ENCODE data around the gene DES.
A peak's percentile ranks its signal among the peaks of the same experiment; 100 is the strongest.
"Not testable (repeated sequence)": the region's sequence is repeated elsewhere in the genome, so short reads cannot be mapped to it uniquely, and the experiment has no call there.

DES gene

DNA sequence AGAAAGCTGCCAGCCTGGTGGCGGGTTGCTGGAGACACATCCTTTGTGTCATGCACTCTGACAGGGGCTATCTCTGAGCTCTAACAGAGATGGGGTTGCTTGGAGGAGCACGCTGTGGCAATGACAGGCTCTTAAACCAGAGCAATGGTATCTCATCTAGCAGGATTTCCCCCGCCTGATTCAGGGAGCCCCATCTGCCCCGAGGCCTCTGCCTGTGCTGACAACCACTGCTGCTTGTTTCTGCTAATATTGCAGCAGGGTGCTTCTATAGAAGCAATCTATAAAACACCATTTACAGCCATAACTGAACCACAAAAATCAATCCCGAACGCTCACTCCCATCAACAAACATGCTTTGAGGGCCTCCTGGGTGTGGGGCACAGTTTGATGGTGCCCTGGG is 17.6 kb upstream of the DES start:
- DNase-seq, result no peak

DNA sequence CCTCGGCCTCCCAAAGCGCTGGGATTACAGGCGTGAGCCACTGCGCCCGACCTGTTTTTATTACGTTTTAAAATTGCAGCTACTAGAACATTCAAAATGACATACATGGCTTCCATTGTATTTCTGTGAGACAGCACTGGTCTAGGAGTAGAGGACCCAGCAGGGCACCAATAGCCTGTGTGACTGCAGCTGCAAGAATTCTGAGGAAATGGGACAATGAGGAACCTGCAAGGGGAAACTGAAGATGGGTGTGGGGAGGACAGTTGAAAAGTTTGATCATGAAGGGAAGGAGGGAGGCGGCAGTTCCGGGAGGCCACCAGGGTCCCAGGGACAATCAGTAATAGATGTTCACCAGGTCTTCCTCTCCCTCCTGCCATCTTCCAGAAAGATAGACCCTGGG is 16.6 kb upstream of the DES start:
- DNase-seq, result no peak

DNA sequence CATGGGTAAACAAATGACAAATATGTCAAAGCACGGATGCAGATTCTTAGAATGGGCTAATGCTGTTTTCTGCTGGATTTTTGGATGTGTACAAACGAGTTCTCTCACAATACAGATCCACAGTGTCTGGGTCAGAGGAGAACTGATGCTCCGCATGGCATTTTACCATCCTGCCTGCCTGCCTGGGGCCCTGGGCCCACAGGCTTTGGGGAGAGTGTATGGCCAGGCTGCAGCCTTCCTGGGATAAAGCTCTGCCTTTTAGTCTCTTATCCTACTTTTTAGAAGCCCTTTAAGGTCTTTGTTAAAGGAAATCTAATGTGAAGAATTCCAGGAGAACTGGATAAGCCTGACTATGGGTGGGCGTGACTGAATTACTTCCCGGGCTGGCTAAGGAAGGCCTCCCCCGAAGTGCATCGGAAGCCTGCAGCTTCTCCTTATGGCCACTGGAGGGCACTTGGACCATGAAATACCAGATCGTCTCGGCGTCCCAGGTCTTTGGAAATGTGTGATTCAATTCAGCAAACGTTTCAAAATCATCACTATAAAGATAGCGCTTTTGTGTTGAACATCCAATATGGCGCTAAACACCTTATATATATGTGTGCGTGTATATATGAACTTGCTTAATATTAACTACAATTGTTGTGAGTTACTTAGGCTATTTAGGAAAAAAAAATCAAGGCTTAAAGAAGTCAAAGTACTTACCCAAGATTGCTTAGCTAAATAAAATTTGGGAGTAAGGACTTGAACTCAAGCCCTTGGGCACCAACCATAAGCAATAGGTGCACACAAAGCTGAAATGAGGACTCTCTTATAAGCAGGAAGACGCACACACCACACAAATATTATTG is 15.3 kb upstream of the DES start:
- peak; percentile 75 for DNase-seq

DNA sequence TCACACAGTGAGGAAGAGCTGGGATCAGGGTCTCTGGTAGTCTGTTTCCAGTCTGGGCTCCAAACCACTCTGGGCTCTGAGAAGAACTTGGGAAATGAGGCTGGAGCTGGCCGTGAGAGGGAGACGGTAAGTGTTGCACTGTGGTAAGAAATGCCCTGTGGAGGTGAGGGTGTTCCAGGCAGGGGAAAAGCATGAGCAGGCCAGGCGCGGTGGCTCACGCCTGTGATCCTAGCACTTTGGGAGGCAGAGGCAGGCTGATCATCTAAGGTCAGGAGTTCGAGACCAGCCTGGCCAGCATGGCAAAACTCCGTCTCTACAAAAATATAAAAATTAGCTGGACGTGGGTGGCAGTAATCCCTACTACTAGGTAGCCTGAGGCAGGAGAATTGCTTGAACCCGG is 14.3 kb upstream of the DES start:
- DNase-seq, result no peak

DNA sequence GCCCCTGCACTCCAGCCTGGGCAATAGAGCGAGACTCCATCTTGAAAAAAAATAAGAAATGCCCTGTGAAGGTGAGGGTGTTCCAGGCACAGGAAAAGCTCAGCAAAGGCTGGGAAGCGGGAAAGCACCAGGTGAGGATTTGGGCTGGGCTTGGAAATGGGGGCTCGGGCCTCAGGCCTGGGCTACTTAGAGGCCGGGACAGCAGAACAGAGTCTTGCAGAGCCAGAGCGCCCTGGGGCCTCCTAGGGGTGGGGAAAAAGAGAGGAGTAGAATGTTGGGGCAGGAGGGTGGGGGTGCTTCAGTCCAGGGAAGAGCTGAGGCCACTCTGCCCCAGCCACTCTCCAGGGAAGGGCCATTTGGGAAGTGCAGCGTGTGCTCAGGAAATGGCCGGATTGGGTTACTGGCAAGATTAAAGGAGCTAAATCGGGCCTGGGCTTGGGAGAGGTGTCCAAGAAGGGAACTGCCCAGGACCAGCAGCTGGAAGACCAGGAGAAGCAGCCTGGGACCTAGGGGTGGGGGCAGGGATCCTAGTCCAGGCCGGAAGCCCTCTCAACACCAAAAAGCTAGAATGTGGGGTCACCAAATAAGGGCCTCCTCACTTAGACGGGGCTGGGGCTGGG is 13.8 kb upstream of the DES start:
- no peak for DNase-seq

DNA sequence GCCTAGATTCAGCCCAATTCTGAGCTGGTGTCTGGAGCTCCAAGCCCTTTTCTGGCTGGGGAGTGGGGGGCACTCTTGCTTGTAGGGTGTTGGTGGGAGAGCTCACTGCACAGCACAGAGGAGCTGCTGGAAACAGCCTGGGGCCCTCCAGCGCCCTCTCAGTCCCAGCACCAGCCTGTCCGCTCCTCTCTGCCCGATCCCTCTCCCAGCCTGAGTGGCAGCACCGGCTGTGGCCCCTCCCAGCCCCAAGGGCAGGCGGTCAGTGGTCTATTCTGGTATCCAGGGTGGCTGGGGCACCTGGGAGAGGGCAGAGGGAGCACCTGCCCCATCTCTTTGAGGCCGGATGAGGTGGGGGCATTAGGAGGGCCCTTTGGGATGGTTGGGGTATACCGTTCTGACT is 13.2 kb upstream of the DES start:
- DNase-seq, result no peak

DNA sequence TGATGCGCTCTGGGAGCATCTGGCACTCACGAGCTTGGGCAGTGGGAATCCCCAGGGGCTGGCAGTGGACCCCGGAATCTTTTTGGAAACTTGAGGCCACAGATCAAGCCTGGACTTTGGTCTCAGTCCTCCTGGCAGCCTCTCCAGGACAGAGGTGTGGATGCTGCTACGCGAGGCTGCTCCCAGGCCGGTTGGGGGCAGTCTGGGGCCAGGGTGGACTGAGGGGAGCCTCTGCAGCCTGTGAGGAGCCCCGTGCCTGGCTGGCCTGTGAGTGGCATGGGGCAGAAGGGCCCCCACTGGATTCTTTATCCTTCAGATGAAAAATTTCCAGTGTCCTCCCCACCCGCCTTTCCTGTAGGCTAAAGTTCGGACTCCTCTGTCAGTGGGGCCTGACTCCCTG is 12.7 kb upstream of the DES start:
- no peak for DNase-seq

DNA sequence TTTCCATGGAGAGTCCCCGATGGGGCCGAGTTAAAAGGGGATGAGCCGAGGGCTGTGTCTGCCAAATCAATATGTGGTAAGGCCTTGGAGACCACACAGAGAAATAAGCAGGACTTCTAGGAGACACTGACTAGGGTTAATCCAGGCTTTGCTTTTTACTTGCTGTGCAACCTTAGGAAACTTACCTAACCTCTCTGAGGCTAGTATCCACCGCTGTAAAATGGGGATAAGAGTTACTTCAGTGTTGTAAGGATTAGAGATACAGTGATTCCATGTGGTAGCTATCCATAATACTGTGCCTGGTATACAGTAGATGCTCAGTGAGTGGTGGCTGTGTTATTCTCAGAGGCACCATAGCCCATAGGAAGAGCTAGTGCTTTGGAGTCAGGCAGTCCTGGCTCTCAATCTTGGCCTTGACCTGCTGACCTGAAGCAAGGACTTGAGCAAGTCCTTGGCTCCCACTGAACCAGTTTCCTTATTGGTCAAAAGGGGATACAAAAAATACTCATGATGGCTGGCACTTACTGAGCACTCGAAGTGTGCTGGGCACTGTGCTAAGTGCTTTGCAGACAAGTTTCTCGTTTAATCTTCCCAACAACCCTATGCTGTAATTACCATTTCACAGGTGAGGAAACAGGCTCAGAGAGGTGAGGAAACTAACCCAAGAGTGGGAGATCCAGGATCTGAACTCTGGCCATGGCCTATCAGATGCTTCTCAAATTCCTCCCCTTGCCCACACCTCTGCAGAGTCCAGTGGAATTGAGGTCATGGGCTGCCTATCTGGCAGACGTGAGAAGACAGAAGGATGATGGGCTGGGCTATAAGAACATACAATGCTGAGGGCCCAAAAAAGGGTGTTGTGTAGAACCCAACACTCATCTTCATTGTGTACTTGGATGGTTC is 12.0 kb upstream of the DES start:
- no peak for DNase-seq

DNA sequence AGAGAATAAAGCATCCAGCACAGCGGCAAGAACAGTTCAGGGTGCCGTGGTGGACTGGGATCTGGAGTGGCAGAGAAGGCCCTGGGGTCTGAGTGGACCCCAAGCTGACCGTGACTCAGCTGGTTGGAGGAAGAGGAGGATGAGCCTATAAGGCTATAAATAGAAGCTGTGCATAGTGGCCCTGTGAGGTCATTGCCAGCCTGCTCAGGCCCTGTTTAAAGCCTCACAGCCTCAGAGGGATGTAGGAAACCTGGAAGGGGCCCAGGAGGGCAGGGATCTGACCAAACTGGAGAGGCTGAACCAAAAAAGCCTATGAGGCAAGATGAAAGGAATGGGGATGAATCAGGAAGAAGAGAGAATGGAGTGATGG is 11.3 kb upstream of the DES start:
- no peak for DNase-seq

DNA sequence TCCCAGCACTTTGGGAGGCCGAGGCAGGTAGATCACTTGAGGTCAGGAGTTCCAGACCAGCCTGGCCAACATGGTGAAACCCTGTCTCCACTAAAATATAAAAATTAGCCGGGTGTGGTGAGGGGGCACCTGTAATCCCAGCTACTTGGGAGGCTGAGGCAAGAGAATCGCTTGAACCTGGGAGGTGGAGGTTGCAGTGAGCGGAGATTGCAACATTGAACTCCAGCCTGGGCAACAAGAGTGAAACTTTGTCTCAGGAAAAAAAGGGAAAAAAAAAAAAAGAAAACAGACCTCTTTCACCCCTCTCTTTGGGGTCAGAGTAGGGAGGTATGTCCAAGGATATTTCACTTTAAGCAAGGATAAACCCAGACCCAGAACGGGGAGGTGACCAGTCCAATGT is 10.8 kb upstream of the DES start:
- DNase-seq, result not testable (repeated sequence)

DNA sequence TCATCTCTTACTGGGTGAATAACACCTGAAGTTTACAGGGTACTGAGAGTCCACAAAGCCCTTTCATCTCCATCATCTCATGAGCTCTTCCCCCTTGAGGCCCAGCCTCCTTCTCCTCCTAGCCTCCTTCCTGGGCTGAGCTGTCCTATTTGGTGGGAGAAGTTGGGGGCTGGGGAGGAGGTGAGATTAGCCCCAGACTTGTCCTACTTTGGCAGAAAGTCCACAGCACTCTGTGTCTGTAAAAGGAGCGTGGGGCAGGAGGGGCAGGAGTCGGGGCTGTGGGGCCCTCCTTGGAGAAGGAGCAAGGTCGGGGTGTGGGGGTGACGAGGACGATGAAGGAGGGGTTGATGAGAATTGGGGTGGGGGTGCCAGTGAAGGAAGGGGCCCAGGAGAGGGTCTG is 10.0 kb upstream of the DES start:
- DNase-seq, result no peak

DNA sequence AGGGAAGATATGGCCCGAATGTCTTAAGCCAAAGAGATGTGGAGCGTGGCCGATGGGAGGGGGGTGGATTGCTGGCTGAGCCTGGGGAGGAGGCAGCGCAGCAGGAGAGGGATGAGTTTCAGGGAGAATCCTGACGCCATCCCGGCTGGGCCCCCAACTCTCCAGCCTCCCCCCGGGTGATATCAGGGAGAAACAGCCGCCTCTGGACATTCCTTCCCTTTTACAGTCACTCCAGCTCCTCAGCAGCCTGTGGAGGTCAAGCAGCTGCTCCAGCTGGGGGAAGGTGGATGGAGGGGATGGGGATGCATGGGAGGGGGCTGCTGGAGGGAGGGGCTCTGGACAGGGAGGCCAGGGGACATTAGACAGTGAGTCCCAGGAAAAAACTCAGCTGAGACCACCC is 9.5 kb upstream of the DES start:
- no peak for DNase-seq

DNA sequence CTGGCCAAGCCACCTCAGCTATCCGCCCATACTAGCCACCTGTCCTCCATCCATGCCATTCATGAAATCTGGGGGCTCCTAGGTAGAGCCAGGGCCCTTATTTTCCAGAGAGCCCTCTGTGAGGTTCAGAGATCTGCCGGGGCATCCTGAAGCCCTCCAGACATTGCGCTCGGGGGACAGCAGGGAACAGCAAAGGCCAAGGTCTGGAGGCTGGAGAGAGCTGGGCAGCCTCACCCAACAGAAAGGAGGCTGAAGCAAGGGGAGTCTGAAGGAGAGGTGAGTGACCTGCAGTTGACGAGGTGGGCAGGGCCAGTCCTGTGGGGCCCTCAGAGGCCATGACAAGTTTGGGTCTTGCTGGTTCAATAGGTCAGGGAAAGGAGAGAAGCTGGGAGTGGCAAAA is 8.6 kb upstream of the DES start:
- no peak for DNase-seq

DNA sequence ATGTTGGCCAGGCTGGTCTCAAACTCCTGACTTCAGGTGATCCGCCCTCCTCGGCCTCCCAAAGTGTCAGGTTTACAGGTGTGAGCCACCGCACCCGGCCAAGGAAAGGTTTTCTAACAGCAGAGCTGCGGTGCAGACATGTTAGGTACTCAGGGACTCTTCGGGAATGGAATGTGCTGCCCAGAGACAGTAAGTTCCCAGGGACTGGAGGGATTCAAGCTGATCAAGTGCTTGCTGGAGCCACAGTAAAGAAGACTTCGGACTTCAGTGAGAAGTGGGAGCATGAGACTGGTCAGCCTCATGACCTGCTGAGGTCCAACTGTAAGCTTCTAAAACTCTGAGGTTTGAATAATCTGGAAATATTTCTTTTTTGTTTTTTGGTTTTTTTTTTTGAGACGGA is 7.8 kb upstream of the DES start:
- no peak for DNase-seq

DNA sequence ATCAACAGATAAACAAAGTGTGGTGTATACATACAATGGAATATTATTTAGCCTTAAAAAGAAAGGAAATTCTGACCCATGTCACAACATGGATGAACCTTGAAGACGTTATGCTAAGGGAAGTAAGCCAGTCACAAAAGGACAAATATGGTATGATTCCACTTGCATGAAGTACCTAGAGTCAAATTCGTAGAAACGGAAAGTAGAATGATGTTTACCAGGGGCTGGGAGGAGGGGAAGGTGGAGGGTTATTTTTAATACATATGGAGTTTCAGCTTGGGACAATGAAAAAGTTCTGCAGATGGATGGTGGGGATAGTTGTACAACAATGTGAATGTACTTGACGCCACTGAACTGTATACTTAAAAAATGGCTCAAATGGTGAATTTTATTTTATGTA is 3.3 kb upstream of the DES start:
- no peak for DNase-seq

DNA sequence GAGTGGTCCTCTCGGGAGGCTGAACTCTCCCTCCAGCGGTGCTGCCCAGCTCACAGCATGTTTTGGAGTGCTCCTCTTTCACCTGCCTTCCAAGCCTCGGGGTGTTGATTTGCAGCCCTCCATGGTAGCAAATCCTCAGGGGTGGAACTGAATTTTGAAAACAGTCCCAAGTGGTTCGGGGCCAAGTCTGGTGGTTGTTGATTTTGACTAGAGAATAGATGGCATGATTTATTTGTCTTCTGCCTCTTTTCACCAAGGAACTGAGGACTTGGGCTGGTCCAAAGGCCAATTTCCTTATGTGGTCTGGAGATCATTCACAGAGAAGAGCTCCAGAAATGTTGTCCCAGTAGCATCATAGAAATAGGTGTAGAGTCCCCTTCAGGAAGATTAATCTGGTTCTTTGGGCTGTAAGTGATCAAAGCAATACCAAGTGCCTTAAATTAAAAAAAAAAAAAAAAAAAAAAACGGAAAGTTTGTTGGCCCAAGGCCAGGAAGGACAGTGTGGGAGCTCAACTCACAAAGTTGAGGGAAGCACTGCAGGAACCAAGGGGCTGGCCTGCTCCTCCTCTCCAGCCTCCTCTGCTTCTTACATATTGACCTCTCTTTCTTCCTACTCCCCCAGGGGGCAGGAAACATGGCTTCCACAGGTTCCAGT is 2.5 kb upstream of the DES start:
- no peak for DNase-seq

DNA sequence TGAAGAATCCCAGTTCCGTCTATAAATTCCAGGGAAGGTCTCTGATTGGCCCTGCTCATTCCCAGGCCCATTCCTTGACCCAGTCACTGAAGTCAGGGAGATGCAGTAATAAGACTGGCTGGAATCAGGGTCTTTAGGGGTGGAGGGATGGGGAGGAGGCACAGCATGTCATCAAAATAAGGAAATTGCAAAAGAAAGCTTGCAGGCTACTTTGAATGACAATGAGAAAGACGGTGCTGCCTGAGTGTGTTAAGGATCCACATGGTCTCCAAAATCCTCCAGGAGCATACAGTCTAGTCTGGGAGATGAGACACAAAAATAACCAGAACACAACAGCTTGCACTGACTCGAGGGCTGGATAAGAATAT is 2.0 kb upstream of the DES start:
- DNase-seq, result no peak

DNA sequence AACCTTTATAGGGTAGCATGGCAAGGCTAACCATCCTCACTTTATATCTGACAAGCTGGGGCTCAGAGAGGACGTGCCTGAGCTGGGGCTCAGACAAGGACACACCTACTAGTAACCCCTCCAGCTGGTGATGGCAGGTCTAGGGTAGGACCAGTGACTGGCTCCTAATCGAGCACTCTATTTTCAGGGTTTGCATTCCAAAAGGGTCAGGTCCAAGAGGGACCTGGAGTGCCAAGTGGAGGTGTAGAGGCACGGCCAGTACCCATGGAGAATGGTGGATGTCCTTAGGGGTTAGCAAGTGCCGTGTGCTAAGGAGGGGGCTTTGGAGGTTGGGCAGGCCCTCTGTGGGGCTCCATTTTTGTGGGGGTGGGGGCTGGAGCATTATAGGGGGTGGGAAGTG is 1.2 kb upstream of the DES start:
- DNase-seq, result no peak

DNA sequence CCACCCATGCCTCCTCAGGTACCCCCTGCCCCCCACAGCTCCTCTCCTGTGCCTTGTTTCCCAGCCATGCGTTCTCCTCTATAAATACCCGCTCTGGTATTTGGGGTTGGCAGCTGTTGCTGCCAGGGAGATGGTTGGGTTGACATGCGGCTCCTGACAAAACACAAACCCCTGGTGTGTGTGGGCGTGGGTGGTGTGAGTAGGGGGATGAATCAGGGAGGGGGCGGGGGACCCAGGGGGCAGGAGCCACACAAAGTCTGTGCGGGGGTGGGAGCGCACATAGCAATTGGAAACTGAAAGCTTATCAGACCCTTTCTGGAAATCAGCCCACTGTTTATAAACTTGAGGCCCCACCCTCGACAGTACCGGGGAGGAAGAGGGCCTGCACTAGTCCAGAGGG is 803 bp upstream of the DES start:
- no peak for DNase-seq

DNA sequence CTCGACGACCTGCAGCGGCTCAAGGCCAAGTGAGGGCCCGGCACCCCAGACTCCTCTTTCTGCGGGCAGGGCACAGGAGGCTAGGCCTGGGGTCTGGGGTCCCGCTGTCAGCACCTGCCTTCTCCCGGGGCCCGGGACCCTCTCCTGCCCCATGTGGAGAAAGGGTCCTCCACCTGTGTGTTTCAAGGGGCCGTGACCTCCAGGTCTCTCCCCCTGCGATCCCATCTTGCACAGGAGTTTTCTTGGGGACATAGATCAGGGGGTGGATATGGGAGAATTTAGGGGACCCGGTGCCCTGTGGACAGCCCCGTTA is 791 bp downstream of the DES start:
- no peak for DNase-seq

DNA sequence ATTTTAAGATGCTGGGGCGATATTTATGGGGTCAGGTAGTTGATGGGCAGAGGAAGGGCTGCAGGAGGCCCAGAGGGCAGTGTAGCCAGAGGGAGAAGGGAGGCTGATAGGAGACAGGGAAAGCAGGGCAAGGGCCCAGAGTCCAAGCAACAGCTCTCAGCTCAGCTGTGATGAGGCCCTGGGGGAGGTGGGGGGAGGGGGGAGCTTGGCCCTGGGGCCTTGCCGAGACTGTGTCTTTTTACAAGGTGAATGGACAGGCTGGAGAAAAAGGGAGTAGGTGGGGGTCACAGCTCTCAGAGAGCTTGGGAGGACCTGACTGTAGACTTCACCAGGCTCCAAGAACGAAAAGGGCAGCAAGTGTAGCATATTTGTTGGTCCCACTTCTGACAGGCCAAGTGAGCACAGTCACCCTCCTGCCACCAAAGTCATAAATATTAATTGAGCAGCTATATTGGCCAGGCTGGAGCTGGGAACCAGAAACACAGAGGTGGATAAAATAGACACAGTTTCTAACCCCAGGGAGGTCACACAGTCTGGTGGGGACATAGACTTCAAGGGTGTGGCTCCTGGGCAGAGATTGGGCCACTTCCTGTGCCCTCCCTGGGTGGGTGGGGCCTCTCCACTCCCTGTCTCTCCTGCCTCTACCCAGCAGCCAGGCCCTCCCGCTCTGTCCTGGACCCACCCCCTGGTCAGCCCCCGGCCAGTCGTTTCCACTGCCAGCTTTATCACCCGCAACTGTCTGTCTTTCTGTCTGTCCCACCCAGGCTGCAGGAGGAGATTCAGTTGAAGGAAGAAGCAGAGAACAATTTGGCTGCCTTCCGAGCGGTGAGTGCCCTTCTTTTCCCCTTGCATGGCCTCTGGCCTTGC is 1.4 kb downstream of the DES start:
- no peak for DNase-seq

DNA sequence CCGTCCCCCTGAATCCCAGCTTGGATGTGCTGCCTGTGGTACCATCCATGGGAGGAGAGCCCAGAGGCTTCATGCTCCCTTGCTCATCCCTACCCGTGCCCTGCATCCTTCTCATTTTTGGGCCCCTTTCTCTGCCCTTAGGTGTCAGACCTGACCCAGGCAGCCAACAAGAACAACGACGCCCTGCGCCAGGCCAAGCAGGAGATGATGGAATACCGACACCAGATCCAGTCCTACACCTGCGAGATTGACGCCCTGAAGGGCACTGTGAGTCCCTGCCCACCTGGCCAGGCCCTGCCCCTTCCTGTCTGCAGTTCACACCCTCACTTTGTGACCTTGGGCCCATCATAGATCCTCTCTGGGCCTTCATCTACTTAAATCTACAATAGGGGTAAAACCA is 2.5 kb downstream of the DES start:
- DNase-seq, result no peak

DNA sequence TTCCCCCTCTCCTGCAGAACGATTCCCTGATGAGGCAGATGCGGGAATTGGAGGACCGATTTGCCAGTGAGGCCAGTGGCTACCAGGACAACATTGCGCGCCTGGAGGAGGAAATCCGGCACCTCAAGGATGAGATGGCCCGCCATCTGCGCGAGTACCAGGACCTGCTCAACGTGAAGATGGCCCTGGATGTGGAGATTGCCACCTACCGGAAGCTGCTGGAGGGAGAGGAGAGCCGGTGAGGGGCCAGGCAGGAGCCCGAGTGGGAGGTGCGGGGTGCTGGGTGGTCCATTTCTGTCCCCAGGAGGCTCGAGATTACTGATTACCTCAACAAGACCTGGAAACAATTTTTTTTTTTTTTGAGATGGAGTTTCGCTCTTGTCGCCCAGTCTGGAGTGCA is 3.1 kb downstream of the DES start:
- no peak for DNase-seq
